ENCODE data around the gene VPS8. TPM values are rescaled to one million over a fixed set of nuclear protein-coding genes. Genes with fewer than 3 reads are reported as not detected.

Gene VPS8
- polyA plus RNA-seq, 4 donors = 35.6 to 47.8 (median 41.3) TPM

GRCh38 chr3:184810146-184810545, 1.8 kb upstream of the VPS8 start:
- DNase-seq (ENCODE audit: low read depth in 4 of 4, low spot score in 3 of 4) = no peak

- DNase-seq (ENCODE audit: low read depth in 4 of 4, low spot score in 3 of 4) = no peak
Measured at GRCh38 chr3:184811034-184811433, 932 bp upstream of the VPS8 start.

DNA sequence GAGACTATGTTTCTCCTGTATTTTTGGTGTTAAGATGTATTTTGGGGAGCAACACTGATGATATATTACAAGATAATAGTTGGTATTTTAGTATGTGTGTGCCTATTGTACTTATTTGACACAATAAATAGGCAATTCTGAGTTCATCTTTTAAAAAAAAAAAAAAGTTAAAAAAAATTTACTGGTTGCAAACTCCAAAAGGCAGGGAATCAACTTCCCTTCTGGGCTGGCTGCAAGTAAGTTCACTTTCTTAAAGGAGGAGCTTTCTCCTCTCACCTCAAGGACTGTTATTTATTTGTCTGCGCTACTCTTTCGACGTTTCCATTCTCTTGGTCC, 335 bp upstream of the VPS8 start:
- DNase-seq (ENCODE audit: low read depth in 4 of 4, low spot score in 3 of 4) = no peak

DNA sequence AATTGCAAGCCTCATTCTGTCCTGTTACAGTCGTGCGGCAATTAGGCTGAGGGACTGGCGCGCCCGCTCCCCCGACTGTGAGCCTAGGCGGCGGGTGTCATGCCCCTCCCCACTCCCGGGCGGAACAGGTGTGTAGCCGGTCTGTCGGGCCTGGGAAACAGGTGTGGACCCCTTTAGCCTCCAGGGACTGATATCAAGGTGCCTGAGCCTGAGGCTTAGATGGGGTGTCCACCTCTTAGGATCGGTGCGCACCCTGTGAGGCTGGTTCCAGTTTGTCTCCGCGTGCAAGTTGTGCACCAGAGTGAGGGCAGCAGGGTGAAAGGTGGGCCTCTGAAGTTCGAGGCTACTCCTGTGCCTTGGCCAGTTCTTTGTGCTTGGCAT, 686 bp downstream of the VPS8 start:
- no peak for DNase-seq (ENCODE audit: low read depth in 4 of 4, low spot score in 3 of 4)

DNA sequence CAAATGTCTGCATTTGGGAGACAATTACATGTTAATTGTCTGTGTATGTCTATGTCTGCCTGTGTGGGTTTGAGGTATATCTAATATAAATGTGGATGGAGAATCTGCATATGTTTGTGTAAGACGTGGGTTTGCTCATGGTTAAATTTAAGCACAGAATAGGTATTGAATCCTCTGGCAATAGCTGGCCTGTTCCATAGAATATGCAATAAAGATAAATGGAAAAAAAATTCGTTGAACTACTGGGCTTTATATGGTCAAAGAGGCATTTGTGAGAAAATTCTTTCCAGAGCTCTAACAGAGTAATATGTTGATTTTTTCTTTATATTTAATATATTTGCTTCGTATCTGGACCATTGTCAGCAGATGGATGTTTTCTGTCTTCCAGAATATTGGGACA, 1.4 kb downstream of the VPS8 start:
- DNase-seq (ENCODE audit: low read depth in 4 of 4, low spot score in 3 of 4) = no peak

GRCh38 chr3:184814214-184814613, 2.2 kb downstream of the VPS8 start:
- DNase-seq (ENCODE audit: low read depth in 4 of 4, low spot score in 3 of 4) = no peak

- no peak for DNase-seq (ENCODE audit: low read depth in 4 of 4, low spot score in 3 of 4)
Measured at GRCh38 chr3:184815046-184815930, 3.3 kb downstream of the VPS8 start.

DNA sequence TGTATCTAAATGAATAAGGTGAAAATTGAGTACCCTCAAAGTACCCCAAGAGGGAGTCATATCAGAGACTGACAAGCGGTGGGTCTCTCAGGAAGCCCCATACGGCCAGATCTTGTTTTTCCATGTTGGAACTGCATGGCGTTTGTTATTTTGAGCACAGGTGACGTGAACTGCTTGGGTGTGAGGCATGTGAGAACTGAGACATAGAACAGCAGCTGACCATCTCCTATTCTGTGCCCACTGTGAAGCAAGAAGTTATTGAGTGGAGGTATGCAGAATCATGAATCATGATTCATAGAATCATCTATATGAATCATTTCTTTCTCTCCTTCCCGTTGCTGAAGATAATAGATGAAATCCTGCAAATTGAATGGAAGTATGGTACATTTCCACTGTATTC, 4.6 kb downstream of the VPS8 start:
- DNase-seq (ENCODE audit: low read depth in 4 of 4, low spot score in 3 of 4) = no peak

GRCh38 chr3:184820525-184820924, 8.6 kb downstream of the VPS8 start:
- no peak for DNase-seq (ENCODE audit: low read depth in 4 of 4, low spot score in 3 of 4)

- DNase-seq (ENCODE audit: low read depth in 4 of 4, low spot score in 3 of 4) = no peak
Measured at GRCh38 chr3:184821034-184821433, 9.1 kb downstream of the VPS8 start.

DNA sequence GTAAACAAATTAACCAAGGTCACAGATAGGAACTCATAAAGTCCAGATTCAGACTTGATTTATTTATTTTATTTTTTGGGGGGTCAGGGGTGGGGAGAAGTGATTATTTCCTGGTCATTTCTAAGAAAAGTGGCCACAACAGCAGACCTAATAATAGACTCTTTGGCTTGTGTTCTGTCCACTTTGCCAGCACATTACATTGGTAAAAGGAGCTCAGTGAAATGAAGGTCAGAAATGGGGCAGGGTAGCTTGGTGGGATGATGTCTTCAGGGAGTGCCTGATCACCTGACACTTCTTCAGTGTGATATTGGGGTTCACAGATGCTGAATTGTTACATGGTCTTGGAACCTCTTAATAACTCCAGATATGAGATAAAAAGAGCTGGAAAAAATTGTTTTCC, 10.1 kb downstream of the VPS8 start:
- no peak for DNase-seq (ENCODE audit: low read depth in 4 of 4, low spot score in 3 of 4)

GRCh38 chr3:184822654-184823053, 10.7 kb downstream of the VPS8 start:
- no peak for DNase-seq (ENCODE audit: low read depth in 4 of 4, low spot score in 3 of 4)

GRCh38 chr3:184823990-184824389, 12.0 kb downstream of the VPS8 start:
- DNase-seq (ENCODE audit: low read depth in 4 of 4, low spot score in 3 of 4) = no peak

DNA sequence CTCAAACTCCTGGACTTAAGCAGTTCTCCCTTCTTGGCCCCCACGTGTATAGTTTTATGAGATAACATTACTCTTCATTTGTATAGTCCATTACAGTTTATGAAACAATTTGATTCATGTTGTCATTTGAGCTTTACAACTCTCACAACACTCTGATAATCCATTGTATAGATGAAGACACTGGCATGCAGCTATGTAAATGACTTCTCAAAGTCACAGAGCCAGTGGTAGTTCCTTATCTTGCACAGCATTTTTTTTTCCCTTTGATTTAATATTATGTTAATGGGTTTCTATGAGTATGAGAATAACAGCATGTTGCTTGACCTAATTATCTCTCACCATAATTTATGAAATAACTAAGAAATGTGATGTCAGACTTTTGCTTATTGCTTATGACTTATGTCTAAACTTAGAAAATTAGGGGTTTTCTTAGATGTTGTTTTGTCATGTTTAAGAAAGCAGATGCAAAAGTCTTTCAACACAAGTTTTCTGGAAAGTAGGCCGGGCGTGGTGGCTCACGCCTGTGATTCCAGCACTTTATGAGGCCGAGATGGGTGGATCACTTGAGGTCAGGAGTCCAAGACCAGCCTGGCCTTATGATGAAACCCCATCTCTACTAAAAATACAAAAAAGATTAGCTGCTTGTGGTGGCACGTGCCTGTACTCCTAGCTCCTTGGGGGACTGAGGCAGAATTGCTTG, 13.3 kb downstream of the VPS8 start:
- DNase-seq (ENCODE audit: low read depth in 4 of 4, low spot score in 3 of 4) = no peak

DNA sequence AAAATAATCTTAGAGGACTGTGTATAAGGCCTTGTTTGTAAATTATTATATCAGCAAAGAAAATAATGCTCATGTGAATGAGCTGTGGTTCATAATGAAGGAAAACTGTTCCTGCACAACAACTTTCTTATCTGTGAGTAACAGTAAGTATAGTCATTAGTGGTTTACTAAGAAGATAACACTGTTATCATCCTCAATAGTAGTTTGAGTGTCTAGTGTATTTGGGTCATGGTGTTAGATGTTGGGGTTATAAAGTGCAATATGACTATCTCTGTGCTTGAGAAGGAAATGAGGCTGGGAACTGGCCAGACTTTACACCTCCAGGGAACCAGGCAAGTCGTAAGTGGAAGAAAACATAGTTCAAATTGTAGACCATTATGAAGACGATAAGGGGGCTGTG, 15.6 kb downstream of the VPS8 start:
- no peak for DNase-seq (ENCODE audit: low read depth in 4 of 4, low spot score in 3 of 4)

GRCh38 chr3:184832044-184832443, 20.1 kb downstream of the VPS8 start:
- no peak for DNase-seq (ENCODE audit: low read depth in 4 of 4, low spot score in 3 of 4)

GRCh38 chr3:184832903-184833302, 20.9 kb downstream of the VPS8 start:
- DNase-seq (ENCODE audit: low read depth in 4 of 4, low spot score in 3 of 4) = no peak

DNA sequence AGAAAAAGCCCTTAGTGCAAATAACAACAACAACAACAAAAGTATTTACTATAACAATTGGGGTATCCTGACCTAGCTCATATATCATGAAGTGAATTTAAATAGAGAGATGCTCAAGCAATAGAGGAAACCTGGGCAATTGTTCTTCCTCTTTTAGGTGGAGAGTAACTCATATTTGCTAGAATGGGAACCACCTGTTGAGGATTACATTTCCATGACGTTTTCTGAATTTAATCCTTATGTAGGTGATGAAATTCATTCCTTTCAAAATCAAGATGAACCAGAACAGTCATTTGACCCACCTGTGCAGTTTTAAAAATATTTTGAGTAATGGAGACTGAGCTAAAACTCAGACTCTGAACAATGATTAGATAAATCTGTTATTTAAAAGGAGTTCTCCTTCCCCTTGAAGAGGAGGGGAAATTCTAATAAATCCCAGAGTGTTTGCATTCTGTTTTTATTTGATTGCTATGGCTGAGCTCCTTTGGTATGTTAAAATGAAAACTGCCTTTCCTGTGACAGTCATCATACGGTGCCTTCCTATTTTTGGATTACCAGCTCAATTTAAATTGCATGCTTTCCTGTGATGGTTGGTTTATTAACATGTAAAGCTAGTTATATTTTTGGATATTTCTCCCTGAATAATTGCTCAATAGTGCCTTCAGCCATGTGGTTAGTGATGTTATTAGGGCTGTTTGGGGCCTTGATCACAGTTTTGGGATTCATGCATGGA, 24.3 kb downstream of the VPS8 start:
- no peak for DNase-seq (ENCODE audit: low read depth in 4 of 4, low spot score in 3 of 4)

DNA sequence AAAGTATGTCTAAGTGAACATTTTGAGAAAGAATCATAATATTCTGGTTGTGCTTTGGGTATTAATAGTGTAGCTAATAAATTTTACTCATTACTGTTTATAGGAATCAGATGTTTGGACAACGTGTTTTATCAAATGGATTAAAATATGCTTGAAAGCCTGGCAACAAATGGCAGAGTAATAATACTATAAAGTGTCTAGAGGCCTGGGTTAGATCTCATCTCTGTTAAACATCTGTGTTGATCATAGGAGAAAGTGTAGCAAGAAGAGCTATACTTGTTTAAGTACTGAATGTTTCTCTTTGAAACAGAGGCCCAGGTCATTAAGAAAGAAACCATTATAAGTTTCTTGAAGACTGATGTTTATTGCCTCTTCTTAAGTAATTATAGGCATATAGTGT, 30.5 kb downstream of the VPS8 start:
- DNase-seq (ENCODE audit: low read depth in 4 of 4, low spot score in 3 of 4) = no peak

DNA sequence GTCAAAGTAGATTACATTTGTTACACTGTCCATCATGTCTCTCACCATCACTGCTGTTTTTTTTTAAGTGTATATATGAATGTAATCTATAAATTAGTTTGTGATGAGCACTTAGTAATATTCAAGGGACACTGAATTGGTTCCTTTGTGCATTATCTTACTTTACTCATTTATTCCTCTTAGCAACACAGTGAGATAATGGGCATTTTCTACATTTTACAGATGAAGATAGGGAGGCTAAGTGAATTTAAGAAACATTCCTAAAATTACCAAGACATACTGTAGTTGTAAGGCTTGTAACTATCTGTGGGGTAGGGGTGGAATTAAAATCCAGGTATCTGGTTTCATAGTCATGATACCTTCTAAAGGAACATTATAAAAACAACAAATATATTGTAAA, 33.9 kb downstream of the VPS8 start:
- no peak for DNase-seq (ENCODE audit: low read depth in 4 of 4, low spot score in 3 of 4)

- no peak for DNase-seq (ENCODE audit: low read depth in 4 of 4, low spot score in 3 of 4)
Measured at GRCh38 chr3:184846496-184846895, 34.5 kb downstream of the VPS8 start.

GRCh38 chr3:184848934-184849333, 37.0 kb downstream of the VPS8 start:
- DNase-seq (ENCODE audit: low read depth in 4 of 4, low spot score in 3 of 4) = no peak

Measured in left renal pelvis (tissue), 4 donors.